HepG2 (cell line): Measurements from ENCODE around the gene UNKL. TPM values are rescaled to one million over a fixed set of nuclear protein-coding genes. Genes with fewer than 3 reads are reported as not detected.
A peak's percentile ranks its signal among the peaks of the same experiment; 100 is the strongest.

Source experiments
- ARID3A ChIP-seq: IDR thresholded peaks from 2 replicates; pipeline ENCODE4 v1.6.1; 2012; ENCODE audit warnings: low read depth, low read length, improper control_type of control experiment
- HBP1 ChIP-seq: IDR thresholded peaks from 2 replicates; pipeline ENCODE4 v1.6.1; 2016; ENCODE audit warnings: low read depth, control low read depth
- LBX2 ChIP-seq: sonication (generic); formaldehyde crosslinking; IDR thresholded peaks from 2 replicates; pipeline ENCODE4 v1.5.0; 2020; ENCODE audit warnings: missing genetic modification reagents, mild to moderate bottlenecking, borderline replicate concordance
- NFE2 ChIP-seq: sonication (generic); formaldehyde crosslinking; IDR thresholded peaks from 2 replicates; pipeline ENCODE4 v1.4.0; 2020; ENCODE audit warnings: missing genetic modification reagents
- RFX5 ChIP-seq: IDR thresholded peaks from 2 replicates; pipeline ENCODE4 v1.6.1; 2011; ENCODE audit warnings: low read depth, low read length, improper control_type of control experiment
- STAT6 ChIP-seq: sonication (generic); formaldehyde crosslinking; IDR thresholded peaks from 2 replicates; pipeline ENCODE4 v1.4.0; 2020; ENCODE audit warnings: missing genetic modification reagents, mild to moderate bottlenecking, borderline replicate concordance
- TFDP2 ChIP-seq: sonication (generic); formaldehyde crosslinking; IDR thresholded peaks from 2 replicates; pipeline ENCODE4 v1.4.0; 2020; ENCODE audit warnings: missing genetic modification reagents
- ZBTB40 ChIP-seq, 2 experiments: fragments of 450-650 bp in 1 of 2; sonication (generic) in 1 of 2; formaldehyde crosslinking in 1 of 2; IDR thresholded peaks; 2 replicates each; pipeline versions ENCODE4 v1.6.1 to v1.8.0; 2016 to 2022; ENCODE audit warnings: antibody characterized with exemption in 1 of 2, mild to moderate bottlenecking in 1 of 2, missing genetic modification reagents in 1 of 2
- ZNF740 ChIP-seq: sonication (generic); formaldehyde crosslinking; IDR thresholded peaks from 2 replicates; pipeline ENCODE4 v1.4.0; 2020; ENCODE audit warnings: missing genetic modification reagents
- polyA plus RNA-seq, 8 experiments: library from polyadenylated mRNA; depleted of rRNA in 3 of 8; stranded (reverse) in 7 of 8; unstranded in 1 of 8; fragments of >200 nt; fragmentation: Illumina TruSeq in 4 of 8; extraction: Trizol in 4 of 8; gene quantifications; 2 replicates each; pipeline versions ENCODE4 v1.2.1 to v1.2.3, GENCODE V29; 2011 to 2016; ENCODE audit warnings: low read depth in 4 of 8, missing spikeins in 1 of 8, mixed read lengths in 1 of 8; ENCODE audit not compliant: insufficient read depth in 1 of 8
- total RNA-seq, 5 experiments: library from RNA; depleted of rRNA; stranded (reverse); fragments of >200 nt; fragmentation: Illumina TruSeq; extraction: Trizol; gene quantifications; 2 replicates each; pipeline ENCODE4 v1.2.3, GENCODE V29; 2016; ENCODE audit warnings: low read depth in 1 of 5

The UNKL gene
- total and polyA plus RNA-seq, 2 of the 13 experiments (the other 11 are each of a cell fraction or from before 2014, with no cell fraction given), result 10.4 to 17.6 TPM

- TF ChIP-seq HBP1 (peak; percentile 94; the same call in 1 of the 2 replicates), RFX5 (no peak), LBX2 (CRISPR knock-in tag) (no peak), NFE2 (CRISPR knock-in tag) (no peak), ZNF740 (CRISPR knock-in tag) (0 out of 2 replicates have a peak, but pooled peaks have one; percentile 46), STAT6 (CRISPR knock-in tag) (no peak), TFDP2 (CRISPR knock-in tag) (no peak), ZBTB40 (IDR thresholded peaks at IDR 0.05) (no peak), ZBTB40 (CRISPR knock-in tag; IDR thresholded peaks at IDR 0.05) (no peak; the same call in 1 of the 2 replicates), ARID3A (no peak)
Measured at GRCh38 chr16:1351582-1352362, 62.7 kb downstream of the UNKL start, which contains the start of the genes GNPTG and TSR3 (continued).
